Skeletal muscle cell (primary cell): ENCODE results near the gene LRRC75B.
"Not testable (repeated sequence)": the region's sequence is repeated elsewhere in the genome, so short reads cannot be mapped to it uniquely, and the experiment has no call there.

Source experiments
- DNase-seq: peaks from one replicate; pipeline ENCODE4 v3.0.0-alpha.2; 2010; ENCODE audit warnings: low read depth
- H3K4me3 ChIP-seq: 2 replicates; pipeline ENCODE4 v1.5.1; 2011; ENCODE audit warnings: low read depth, mild to moderate bottlenecking, control low read depth, low read length, moderate library complexity

LRRC75B gene

GRCh38 chr22:24602847-24603769, 10.2 kb upstream of the LRRC75B start, which contains the start of gene GGT1:
TSS of gene GGT1 (plus strand) at chr22:24603193. CDS start at chr22:24611082, 7,889 bp downstream.
- not testable (repeated sequence) for DNase-seq, H3K4me3 ChIP-seq

- not testable (repeated sequence) for DNase-seq, H3K4me3 ChIP-seq
Observed at GRCh38 chr22:24602105-24602749, 9.4 kb upstream of the LRRC75B start.

- H3K4me3 ChIP-seq, result no peak overlapping the region
- no peak for DNase-seq
Observed at GRCh38 chr22:24601217-24602104, 8.6 kb upstream of the LRRC75B start.

- not testable (repeated sequence) for H3K4me3 ChIP-seq, DNase-seq
Observed at GRCh38 chr22:24599958-24600715, 7.3 kb upstream of the LRRC75B start.

- no peak for DNase-seq
- H3K4me3 ChIP-seq, result no peak overlapping the region
Observed at GRCh38 chr22:24599514-24599913, 6.6 kb upstream of the LRRC75B start.

GRCh38 chr22:24597076-24597475, 4.2 kb upstream of the LRRC75B start:
- DNase-seq, H3K4me3 ChIP-seq: not testable (repeated sequence)

GRCh38 chr22:24595863-24596262, 3.0 kb upstream of the LRRC75B start:
- DNase-seq, result no peak

GRCh38 chr22:24595228-24595627, 2.4 kb upstream of the LRRC75B start:
- H3K4me3 ChIP-seq, result no peak overlapping the region
- no peak for DNase-seq

More at GRCh38 chr22:24595863-24596262, 3.0 kb upstream of the LRRC75B start:
- H3K4me3 ChIP-seq, result no peak overlapping the region

GRCh38 chr22:24594569-24595120, 1.8 kb upstream of the LRRC75B start:
- no peak for DNase-seq
- no peak overlapping the region for H3K4me3 ChIP-seq

GRCh38 chr22:24593836-24594568, 1.1 kb upstream of the LRRC75B start:
- H3K4me3 ChIP-seq, result no peak overlapping the region
- DNase-seq, result no peak

GRCh38 chr22:24593559-24593835, 624 bp upstream of the LRRC75B start:
- not testable (repeated sequence) for DNase-seq
- peak overlapping the region; percentile 62 for H3K4me3 ChIP-seq

GRCh38 chr22:24592058-24592850, 619 bp downstream of the LRRC75B start:
- DNase-seq, result no peak
- H3K4me3 ChIP-seq, result peak overlapping the region; percentile 62

- no peak overlapping the region for H3K4me3 ChIP-seq
- no peak for DNase-seq
Observed at GRCh38 chr22:24591286-24591830, 1.5 kb downstream of the LRRC75B start.

- no peak for DNase-seq
- H3K4me3 ChIP-seq, result no peak overlapping the region
Observed at GRCh38 chr22:24590596-24591173, 2.2 kb downstream of the LRRC75B start.

- no peak for DNase-seq
- no peak overlapping the region for H3K4me3 ChIP-seq
Observed at GRCh38 chr22:24589518-24590030, 3.3 kb downstream of the LRRC75B start.

GRCh38 chr22:24588757-24589481, 4.0 kb downstream of the LRRC75B start:
- H3K4me3 ChIP-seq, result no peak overlapping the region
- DNase-seq, result no peak
